Astrocyte (in vitro differentiated cells and primary cell): ENCODE measurements around the gene ANO2.

Experiments used
- CTCF ChIP-seq: IDR thresholded peaks from 2 replicates; pipeline ENCODE4 v1.5.1; 2011; ENCODE audit warnings: low read depth, mild to moderate bottlenecking, inconsistent platforms, low read length, moderate library complexity; ENCODE audit not compliant: insufficient read depth
- EZH2 ChIP-seq: IDR thresholded peaks from 2 replicates; pipeline ENCODE4 v1.6.1; 2012; ENCODE audit warnings: mild to moderate bottlenecking, low read length, inconsistent platforms; ENCODE audit not compliant: insufficient read depth

GRCh38 chr12:5960783-5961182 is 15.7 kb upstream of the ANO2 start:
- TF ChIP-seq CTCF (no peak), EZH2 (no peak)
